Endothelial cell (in vitro differentiated cells): ENCODE data around the gene GTF3A. TPM values are rescaled to one million over a fixed set of nuclear protein-coding genes. Genes with fewer than 3 reads are reported as not detected.

Source experiments
- DNase-seq: peaks from one replicate; pipeline ENCODE4 v3.0.0; 2021; ENCODE audit warnings: low spot score
- H3K27ac Mint-ChIP-seq: one replicate; pipeline ENCODE4 v1.8.0; 2021; ENCODE audit warnings: mixed read lengths, inconsistent platforms; ENCODE audit not compliant: unreplicated experiment
- H3K27me3 Mint-ChIP-seq: one replicate; pipeline ENCODE4 v1.8.0; 2021; ENCODE audit warnings: mild to moderate bottlenecking, moderate library complexity, mixed read lengths, inconsistent platforms; ENCODE audit not compliant: unreplicated experiment
- H3K36me3 Mint-ChIP-seq: one replicate; pipeline ENCODE4 v1.8.0; 2021; ENCODE audit warnings: mild to moderate bottlenecking, low read depth, mixed read lengths, inconsistent platforms; ENCODE audit not compliant: unreplicated experiment
- H3K4me1 Mint-ChIP-seq: one replicate; pipeline ENCODE4 v1.8.0; 2021; ENCODE audit warnings: mild to moderate bottlenecking, mixed read lengths, inconsistent platforms; ENCODE audit not compliant: unreplicated experiment
- H3K4me3 Mint-ChIP-seq: one replicate; pipeline ENCODE4 v1.8.0; 2021; ENCODE audit warnings: mild to moderate bottlenecking, mixed read lengths, inconsistent platforms; ENCODE audit not compliant: unreplicated experiment
- H3K9me3 Mint-ChIP-seq: one replicate; pipeline ENCODE4 v1.8.0; 2021; ENCODE audit warnings: mixed read lengths, inconsistent platforms; ENCODE audit not compliant: unreplicated experiment
- total RNA-seq: library from RNA; stranded (reverse); fragmentation: NEBNext Ultra II Directional; extraction: Animal tissue kit (Norgen Biotek cat#: 25700); gene quantifications from one replicate; pipeline ENCODE4 v1.2.1, GENCODE V29; 2021; ENCODE audit not compliant: unreplicated experiment
- TF ChIP-seq, protein P1 (sequence below): fragments of 200-600 bp; sonication (generic); IDR thresholded peaks from one replicate; pipeline ENCODE4 v1.5.0; 2021; ENCODE audit warnings: antibody characterized with exemption; ENCODE audit not compliant: unreplicated experiment

The GTF3A gene
- total RNA-seq, 1 donor from 2014 or later, result 73.6 TPM

DNA sequence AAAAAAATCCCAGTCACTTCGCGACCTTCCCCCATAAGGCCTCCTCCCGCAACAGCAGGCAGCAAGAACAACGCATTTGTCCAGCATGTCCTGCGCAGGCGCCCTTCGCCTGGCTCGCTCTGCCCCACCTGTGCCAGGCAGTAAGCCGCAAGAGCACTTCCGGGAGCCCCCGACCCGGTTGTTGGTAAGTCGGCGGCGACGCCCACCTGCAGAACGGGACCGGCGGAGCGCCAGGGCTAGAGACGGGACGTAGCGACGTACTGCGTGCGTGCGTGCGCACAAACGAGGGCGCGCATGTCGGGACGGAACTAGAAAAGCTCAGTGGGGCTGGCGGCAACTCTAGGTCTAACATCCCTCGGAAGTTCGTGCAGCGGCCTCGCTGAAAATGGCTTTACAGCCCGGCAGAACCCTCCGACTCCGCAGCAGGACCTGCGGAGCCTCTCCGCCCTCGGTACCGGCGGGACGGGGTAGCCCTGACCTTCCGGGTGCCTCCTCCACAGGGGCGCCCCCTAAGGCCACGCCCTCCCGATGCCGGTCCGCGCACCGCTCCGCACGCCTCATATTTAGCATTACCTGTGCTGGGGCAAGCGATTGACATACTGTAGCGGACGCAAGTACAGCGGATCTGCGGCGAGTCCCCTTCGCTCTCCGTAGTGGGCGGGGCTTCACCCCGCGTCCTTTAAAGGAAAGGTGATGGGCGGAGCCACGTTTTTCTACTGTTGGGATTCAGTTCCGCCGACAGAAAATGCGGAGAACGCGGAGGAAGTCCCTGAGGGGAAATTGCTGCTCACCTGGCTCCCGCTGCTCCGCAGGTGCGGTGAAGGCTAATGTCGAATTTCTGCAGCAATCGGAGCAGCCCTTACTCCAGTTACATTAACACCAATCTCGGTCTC lies 25.8 kb downstream of the GTF3A start, which contains the start of gene MTIF3:
TSS of gene MTIF3 (minus strand) at position 629 of the 893 bp plus-strand sequence. CDS start 10,116 bp downstream, outside the sequence.
- peak; percentile 89 for DNase-seq

GRCh38 chr13:27450921-27451471 lies 26.6 kb downstream of the GTF3A start:
- peaks cover 40% of the 10 kb centered on the region for H3K4me1 Mint-ChIP-seq
- H3K36me3 Mint-ChIP-seq, result no peaks in the 10 kb centered on the region
- H3K4me3 Mint-ChIP-seq, result peak overlapping the region; percentile 89
- peak; percentile 33 for DNase-seq
- TF ChIP-seq, protein P1, sequence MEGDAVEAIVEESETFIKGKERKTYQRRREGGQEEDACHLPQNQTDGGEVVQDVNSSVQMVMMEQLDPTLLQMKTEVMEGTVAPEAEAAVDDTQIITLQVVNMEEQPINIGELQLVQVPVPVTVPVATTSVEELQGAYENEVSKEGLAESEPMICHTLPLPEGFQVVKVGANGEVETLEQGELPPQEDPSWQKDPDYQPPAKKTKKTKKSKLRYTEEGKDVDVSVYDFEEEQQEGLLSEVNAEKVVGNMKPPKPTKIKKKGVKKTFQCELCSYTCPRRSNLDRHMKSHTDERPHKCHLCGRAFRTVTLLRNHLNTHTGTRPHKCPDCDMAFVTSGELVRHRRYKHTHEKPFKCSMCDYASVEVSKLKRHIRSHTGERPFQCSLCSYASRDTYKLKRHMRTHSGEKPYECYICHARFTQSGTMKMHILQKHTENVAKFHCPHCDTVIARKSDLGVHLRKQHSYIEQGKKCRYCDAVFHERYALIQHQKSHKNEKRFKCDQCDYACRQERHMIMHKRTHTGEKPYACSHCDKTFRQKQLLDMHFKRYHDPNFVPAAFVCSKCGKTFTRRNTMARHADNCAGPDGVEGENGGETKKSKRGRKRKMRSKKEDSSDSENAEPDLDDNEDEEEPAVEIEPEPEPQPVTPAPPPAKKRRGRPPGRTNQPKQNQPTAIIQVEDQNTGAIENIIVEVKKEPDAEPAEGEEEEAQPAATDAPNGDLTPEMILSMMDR, result no peak
- no peaks in the 10 kb centered on the region for H3K9me3 Mint-ChIP-seq
- peak overlapping the region; percentile 67 for H3K27ac Mint-ChIP-seq
- peaks cover 1% of the 10 kb centered on the region for H3K27me3 Mint-ChIP-seq

More for the DNA sequence above, 25.8 kb downstream of the GTF3A start, which contains the start of gene MTIF3:
- H3K4me3 Mint-ChIP-seq, result peak within 1 kb of the TSS; percentile 89
- no peaks in the 10 kb centered on the region for H3K36me3 Mint-ChIP-seq
- peaks cover 41% of the 10 kb centered on the region for H3K4me1 Mint-ChIP-seq
- TF ChIP-seq, protein P1, result no peak
- H3K27me3 Mint-ChIP-seq, result peaks cover 1% of the 10 kb centered on the region
- H3K9me3 Mint-ChIP-seq, result no peaks in the 10 kb centered on the region
- H3K27ac Mint-ChIP-seq, result peak within 1 kb of the TSS; percentile 68

- H3K9me3 Mint-ChIP-seq, result no peaks in the 10 kb centered on the region
- H3K27ac Mint-ChIP-seq, result no peak overlapping the region
- H3K27me3 Mint-ChIP-seq, result peaks cover 1% of the 10 kb centered on the region
- TF ChIP-seq, protein P1, result no peak
- H3K4me3 Mint-ChIP-seq, result no peak overlapping the region
- no peak for DNase-seq
- H3K36me3 Mint-ChIP-seq, result no peaks in the 10 kb centered on the region
- H3K4me1 Mint-ChIP-seq, result peaks cover 7% of the 10 kb centered on the region
These were observed 31.0 kb downstream of the GTF3A start for GRCh38 chr13:27455331-27455855.

GRCh38 chr13:27461940-27462584 lies 37.6 kb downstream of the GTF3A start:
- Mint-ChIP-seq H3K27ac (no peak overlapping the region), H3K27me3 (no peaks in the 10 kb centered on the region), H3K4me3 (no peak overlapping the region), H3K9me3 (no peaks in the 10 kb centered on the region), H3K36me3 (no peaks in the 10 kb centered on the region), H3K4me1 (peaks cover 5% of the 10 kb centered on the region)
- no peak for DNase-seq
- TF ChIP-seq, protein P1, result no peak
